C4-2B (cell line): ENCODE measurements around the gene SLC7A4.
"Not testable (repeated sequence)": the region's sequence is repeated elsewhere in the genome, so short reads cannot be mapped to it uniquely, and the experiment has no call there.

Source experiments
- ZFX ChIP-seq: fragments of 450-650 bp; IDR thresholded peaks from 2 replicates; pipeline ENCODE4 v1.6.1; 2017
- TF ChIP-seq, protein P1 (sequence below): fragments of 450-650 bp; conservative IDR thresholded peaks from 2 replicates; pipeline ENCODE4 v1.5.1; 2017; ENCODE audit warnings: mild to moderate bottlenecking

DNA sequence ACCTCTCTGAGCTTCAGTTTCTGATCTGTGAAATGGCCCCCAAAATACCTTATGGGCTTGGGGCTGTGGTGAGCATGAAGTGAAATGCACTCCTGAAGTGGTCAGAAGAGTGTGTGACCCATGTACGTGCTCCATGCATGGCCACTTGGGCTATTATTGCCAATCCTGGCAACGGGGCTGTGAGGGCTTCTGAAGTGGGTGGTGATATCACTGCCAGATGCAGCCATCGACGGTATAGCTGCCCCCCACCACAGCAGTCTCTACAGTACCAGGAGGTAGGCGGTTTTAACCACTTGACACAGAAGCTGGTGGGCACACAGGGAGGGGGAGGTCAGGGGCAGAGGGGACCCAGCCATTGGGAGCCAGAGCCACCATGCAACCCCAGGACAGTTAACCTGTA is 16.1 kb upstream of the SLC7A4 start:
- TF ChIP-seq, protein P1, sequence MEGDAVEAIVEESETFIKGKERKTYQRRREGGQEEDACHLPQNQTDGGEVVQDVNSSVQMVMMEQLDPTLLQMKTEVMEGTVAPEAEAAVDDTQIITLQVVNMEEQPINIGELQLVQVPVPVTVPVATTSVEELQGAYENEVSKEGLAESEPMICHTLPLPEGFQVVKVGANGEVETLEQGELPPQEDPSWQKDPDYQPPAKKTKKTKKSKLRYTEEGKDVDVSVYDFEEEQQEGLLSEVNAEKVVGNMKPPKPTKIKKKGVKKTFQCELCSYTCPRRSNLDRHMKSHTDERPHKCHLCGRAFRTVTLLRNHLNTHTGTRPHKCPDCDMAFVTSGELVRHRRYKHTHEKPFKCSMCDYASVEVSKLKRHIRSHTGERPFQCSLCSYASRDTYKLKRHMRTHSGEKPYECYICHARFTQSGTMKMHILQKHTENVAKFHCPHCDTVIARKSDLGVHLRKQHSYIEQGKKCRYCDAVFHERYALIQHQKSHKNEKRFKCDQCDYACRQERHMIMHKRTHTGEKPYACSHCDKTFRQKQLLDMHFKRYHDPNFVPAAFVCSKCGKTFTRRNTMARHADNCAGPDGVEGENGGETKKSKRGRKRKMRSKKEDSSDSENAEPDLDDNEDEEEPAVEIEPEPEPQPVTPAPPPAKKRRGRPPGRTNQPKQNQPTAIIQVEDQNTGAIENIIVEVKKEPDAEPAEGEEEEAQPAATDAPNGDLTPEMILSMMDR: not testable (repeated sequence)
- TF ChIP-seq ZFX: not testable (repeated sequence)
